ENCODE measurements around the gene SELENOI.

GRCh38 chr2:26356771-26357170 lies 10.8 kb downstream of the SELENOI start:
- TF ChIP-seq CTCF (IDR thresholded peaks at IDR 0.05) (no peak), EZH2phosphoT487 (IDR thresholded peaks at IDR 0.05) (no peak), EZH2 (IDR thresholded peaks at IDR 0.05) (no peak)
